ENCODE data around the gene TRIM46. TPM values are rescaled to one million over a fixed set of nuclear protein-coding genes. Genes with fewer than 3 reads are reported as not detected.

TRIM46 gene
- total and polyA plus RNA-seq, 2 of the 13 experiments (the other 11 are each of a cell fraction or from before 2014, with no cell fraction given): 0.04 to 0.09 TPM

DNA sequence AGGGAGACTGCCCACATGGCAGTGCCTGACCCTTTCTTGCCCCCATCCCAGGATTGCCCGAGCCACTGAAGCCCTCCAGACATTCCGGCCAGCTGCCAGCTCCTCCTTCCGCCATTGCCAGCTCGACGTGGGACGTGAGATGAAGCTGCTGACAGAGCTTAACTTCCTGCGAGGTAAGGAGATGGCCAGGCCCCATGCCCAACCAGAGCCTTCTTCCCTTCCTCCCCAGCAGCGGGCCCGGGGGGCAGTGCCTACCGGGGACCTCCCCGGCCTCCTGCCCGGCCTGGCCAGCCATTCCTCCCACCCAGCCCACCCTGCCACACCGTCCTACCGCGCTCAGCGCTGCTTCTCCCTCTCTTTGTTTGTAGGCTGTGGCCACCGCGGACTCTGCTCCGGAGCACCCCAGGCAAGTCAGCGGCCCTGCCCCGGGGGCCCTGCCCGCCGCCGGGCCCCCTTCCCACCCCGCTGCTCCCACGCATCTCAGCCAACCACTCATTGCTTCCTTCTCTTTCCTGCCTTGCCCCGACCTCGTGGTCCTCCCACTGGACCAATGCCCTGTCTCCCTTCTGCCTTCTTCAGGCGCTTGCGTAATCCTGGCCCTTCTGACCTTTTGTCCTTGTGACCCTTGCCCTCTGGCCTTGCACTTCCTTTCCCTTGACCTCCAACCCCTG lies 4.9 kb downstream of the TRIM46 start (continued):
- no peak for TF ChIP-seq SYNCRIP (IDR thresholded peaks at IDR 0.05; ENCODE audit: insufficient read depth, low read depth, low read length)
- no peak for TF ChIP-seq TBP (CRISPR knock-in tag; IDR thresholded peaks at IDR 0.05)
- TF ChIP-seq GABPA (IDR thresholded peaks at IDR 0.05; ENCODE audit: low read depth, low read length): peak; percentile 26; the same call in 1 of the 2 replicates
- peak; percentile 76 for TF ChIP-seq GABPA (CRISPR knock-in tag; IDR thresholded peaks at IDR 0.05; ENCODE audit: low read depth)
- TF ChIP-seq MED13 (CRISPR knock-in tag; IDR thresholded peaks at IDR 0.05): no peak
- TF ChIP-seq NR2F1 (CRISPR knock-in tag; IDR thresholded peaks at IDR 0.05): peak; percentile 96 to 99
- no peak for TF ChIP-seq PTBP1 (IDR thresholded peaks at IDR 0.05; ENCODE audit: low read depth, low read length, poor library complexity, severe bottlenecking)
- TF ChIP-seq ZNF12 (CRISPR knock-in tag; IDR thresholded peaks at IDR 0.05): no peak
- TF ChIP-seq, protein P1, sequence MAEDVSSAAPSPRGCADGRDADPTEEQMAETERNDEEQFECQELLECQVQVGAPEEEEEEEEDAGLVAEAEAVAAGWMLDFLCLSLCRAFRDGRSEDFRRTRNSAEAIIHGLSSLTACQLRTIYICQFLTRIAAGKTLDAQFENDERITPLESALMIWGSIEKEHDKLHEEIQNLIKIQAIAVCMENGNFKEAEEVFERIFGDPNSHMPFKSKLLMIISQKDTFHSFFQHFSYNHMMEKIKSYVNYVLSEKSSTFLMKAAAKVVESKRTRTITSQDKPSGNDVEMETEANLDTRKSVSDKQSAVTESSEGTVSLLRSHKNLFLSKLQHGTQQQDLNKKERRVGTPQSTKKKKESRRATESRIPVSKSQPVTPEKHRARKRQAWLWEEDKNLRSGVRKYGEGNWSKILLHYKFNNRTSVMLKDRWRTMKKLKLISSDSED (CRISPR knock-in tag; IDR thresholded peaks at IDR 0.05): no peak
- peak; percentile 41 for TF ChIP-seq ARID5B (CRISPR knock-in tag; IDR thresholded peaks at IDR 0.05)
- no peak for TF ChIP-seq SMYD3 (CRISPR knock-in tag; IDR thresholded peaks at IDR 0.05)
- TF ChIP-seq NFRKB (IDR thresholded peaks at IDR 0.05): no peak
- no peak for TF ChIP-seq IKZF5 (CRISPR knock-in tag; IDR thresholded peaks at IDR 0.05)
- TF ChIP-seq ZNF720 (CRISPR knock-in tag; IDR thresholded peaks at IDR 0.05): no peak
- TF ChIP-seq HOXD1 (CRISPR knock-in tag; IDR thresholded peaks at IDR 0.05): no peak
- peak; percentile 90 for TF ChIP-seq RXRA (CRISPR knock-in tag; IDR thresholded peaks at IDR 0.05)
- no peak for TF ChIP-seq ZEB1 (IDR thresholded peaks at IDR 0.05; ENCODE audit: insufficient replicate concordance, low read depth)
- no peak for TF ChIP-seq EED (CRISPR knock-in tag; IDR thresholded peaks at IDR 0.05)
- TF ChIP-seq PRPF4 (IDR thresholded peaks at IDR 0.05; ENCODE audit: low read depth, low read length, poor library complexity, severe bottlenecking): no peak
- peak; percentile 29; the same call in 1 of the 2 replicates for TF ChIP-seq TFDP1 (CRISPR knock-in tag; IDR thresholded peaks at IDR 0.05; ENCODE audit: borderline replicate concordance)
- no peak for TF ChIP-seq ZNF564 (CRISPR knock-in tag; IDR thresholded peaks at IDR 0.05)
- no peak for TF ChIP-seq CHD2 (IDR thresholded peaks at IDR 0.05; ENCODE audit: low read depth, low read length)
- TF ChIP-seq ZNF225 (CRISPR knock-in tag; IDR thresholded peaks at IDR 0.05): 0 out of 2 replicates have a peak, but pooled peaks have one; percentile 11
- TF ChIP-seq, protein P2, sequence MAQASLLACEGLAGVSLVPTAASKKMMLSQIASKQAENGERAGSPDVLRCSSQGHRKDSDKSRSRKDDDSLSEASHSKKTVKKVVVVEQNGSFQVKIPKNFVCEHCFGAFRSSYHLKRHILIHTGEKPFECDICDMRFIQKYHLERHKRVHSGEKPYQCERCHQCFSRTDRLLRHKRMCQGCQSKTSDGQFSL (CRISPR knock-in tag; IDR thresholded peaks at IDR 0.05): no peak
- no peak for TF ChIP-seq KDM3A (CRISPR knock-in tag; IDR thresholded peaks at IDR 0.05; ENCODE audit: low read depth)
